HTERT RPE-1 (cell line): Measurements from ENCODE around the gene EGFL8.

ENCODE experiments used
- in situ Hi-C: fragments of 300-500 bp; cut with MboI; formaldehyde crosslinking; loops from 4 replicates; pipeline ENCODE4 v1.14.3; 2020; ENCODE audit warnings: low sequenced_read_pairs

EGFL8 gene

GRCh38 chr6:32146287-32146686 is 18.1 kb upstream of the EGFL8 start:
- in situ Hi-C loops: no loop called here

- in situ Hi-C loops: no loop called here
Observed at GRCh38 chr6:32146687-32147086, 17.7 kb upstream of the EGFL8 start.

GRCh38 chr6:32147401-32148132 is 16.8 kb upstream of the EGFL8 start:
- in situ Hi-C loops: no loop called here

- in situ Hi-C loops: no loop called here
Observed at GRCh38 chr6:32148289-32149091, 15.9 kb upstream of the EGFL8 start.

GRCh38 chr6:32149092-32149755 is 15.2 kb upstream of the EGFL8 start:
- in situ Hi-C loops: no loop called here

GRCh38 chr6:32149932-32150870 is 14.2 kb upstream of the EGFL8 start:
- in situ Hi-C loops: no loop called here

GRCh38 chr6:32151181-32151862 is 13.1 kb upstream of the EGFL8 start:
- in situ Hi-C loops: no loop called here

- in situ Hi-C loops: no loop called here
Observed at GRCh38 chr6:32151863-32152768, 12.3 kb upstream of the EGFL8 start, which contains the start of gene PRRT1. Gene PRRT1, minus strand, starts transcription at chr6:32151939. Its CDS starts 112 bp downstream, at chr6:32151827.

GRCh38 chr6:32152769-32153563 is 11.4 kb upstream of the EGFL8 start:
- in situ Hi-C loops: no loop called here

GRCh38 chr6:32153564-32154513 is 10.6 kb upstream of the EGFL8 start, which contains the start of gene PPT2:
Gene PPT2, plus strand, starts transcription at chr6:32154141. Its CDS starts 454 bp downstream, at chr6:32154595.
- in situ Hi-C loops: no loop called here

GRCh38 chr6:32154514-32155161 is 9.8 kb upstream of the EGFL8 start:
- in situ Hi-C loops: no loop called here

- in situ Hi-C loops: no loop called here
Observed at GRCh38 chr6:32156891-32157290, 7.5 kb upstream of the EGFL8 start.

- in situ Hi-C loops: no loop called here
Observed at GRCh38 chr6:32158052-32158451, 6.3 kb upstream of the EGFL8 start.

- in situ Hi-C loops: no loop called here
Observed at GRCh38 chr6:32163559-32164258, 686 bp upstream of the EGFL8 start.

GRCh38 chr6:32166411-32167061 is 2.1 kb downstream of the EGFL8 start:
- in situ Hi-C loops: no loop called here
